Measurements from ENCODE around the gene TTYH3.
"Not testable (repeated sequence)": the region's sequence is repeated elsewhere in the genome, so short reads cannot be mapped to it uniquely, and the experiment has no call there.

Gene TTYH3, protein sequence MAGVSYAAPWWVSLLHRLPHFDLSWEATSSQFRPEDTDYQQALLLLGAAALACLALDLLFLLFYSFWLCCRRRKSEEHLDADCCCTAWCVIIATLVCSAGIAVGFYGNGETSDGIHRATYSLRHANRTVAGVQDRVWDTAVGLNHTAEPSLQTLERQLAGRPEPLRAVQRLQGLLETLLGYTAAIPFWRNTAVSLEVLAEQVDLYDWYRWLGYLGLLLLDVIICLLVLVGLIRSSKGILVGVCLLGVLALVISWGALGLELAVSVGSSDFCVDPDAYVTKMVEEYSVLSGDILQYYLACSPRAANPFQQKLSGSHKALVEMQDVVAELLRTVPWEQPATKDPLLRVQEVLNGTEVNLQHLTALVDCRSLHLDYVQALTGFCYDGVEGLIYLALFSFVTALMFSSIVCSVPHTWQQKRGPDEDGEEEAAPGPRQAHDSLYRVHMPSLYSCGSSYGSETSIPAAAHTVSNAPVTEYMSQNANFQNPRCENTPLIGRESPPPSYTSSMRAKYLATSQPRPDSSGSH
- 6.0 to 7.9 (median 7.9) reads per million in 3 experiments for total RNA-seq

- no peak for DNase-seq
These were observed at the start of gene TTYH3 for GRCh38 chr7:2631946-2632732. TSS of gene TTYH3 (plus strand) at chr7:2631986. CDS start at chr7:2632156, 170 bp downstream.

- no peak for DNase-seq
These were observed 49.6 kb upstream of the TTYH3 start for GRCh38 chr7:2582006-2582735.

- DNase-seq, result no peak
These were observed 47.8 kb upstream of the TTYH3 start for GRCh38 chr7:2583798-2584580.

- DNase-seq, result no peak
These were observed 46.3 kb upstream of the TTYH3 start for GRCh38 chr7:2585446-2585845.

DNA sequence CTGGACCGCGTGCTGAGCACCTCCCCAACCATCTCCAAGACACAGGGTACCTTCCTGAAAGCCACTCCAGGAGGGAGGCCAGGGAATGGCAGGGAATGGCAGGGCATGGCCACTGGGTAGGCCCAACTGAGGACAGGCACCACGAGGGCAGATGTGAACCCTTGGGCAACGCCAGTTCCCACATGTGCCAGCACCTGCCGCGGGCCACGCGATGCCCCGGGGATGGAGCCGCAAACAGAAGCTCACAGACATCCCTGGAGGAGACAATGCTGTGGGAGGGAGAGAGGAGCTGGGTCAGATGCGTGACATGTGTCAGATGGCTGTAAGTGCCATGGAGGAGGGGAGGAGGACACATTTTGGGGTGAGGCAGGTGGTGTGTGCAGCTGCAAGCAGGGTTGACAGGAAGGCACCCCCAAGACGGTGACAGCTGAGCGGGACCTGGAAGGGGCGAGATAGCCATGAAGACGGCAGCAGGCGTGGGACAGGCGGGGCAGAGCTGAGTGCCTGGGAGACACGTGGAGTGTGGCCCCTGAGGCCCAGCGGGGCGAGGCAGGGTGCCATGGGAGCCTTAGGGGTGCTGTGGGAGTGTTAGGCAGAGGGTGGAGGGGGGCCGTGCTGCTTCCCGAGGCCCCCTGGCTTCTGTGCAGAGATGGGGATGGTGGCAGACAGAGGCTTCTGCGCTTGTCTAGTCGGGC is 45.3 kb upstream of the TTYH3 start:
- DNase-seq, result no peak

DNA sequence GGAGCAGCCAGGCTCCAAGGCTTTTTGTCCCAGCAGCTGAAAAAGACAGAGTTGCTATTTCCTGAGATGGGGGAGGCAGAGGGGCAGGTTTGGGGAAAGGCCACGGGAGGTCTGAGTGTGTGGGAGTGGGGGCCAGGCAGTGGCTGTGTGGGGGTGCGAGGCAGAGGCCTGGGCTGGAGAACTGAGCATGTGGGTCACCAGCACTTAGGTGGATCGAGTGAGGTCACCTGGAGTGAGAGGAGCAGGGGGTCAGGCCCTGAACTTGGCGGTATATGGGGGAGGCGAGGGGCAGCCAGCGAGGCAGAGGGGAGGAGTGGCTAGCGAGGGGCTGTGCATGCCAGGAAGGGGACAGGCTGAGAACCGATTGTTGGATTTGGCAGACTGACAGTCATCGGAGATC is 44.7 kb upstream of the TTYH3 start:
- no peak for DNase-seq

DNA sequence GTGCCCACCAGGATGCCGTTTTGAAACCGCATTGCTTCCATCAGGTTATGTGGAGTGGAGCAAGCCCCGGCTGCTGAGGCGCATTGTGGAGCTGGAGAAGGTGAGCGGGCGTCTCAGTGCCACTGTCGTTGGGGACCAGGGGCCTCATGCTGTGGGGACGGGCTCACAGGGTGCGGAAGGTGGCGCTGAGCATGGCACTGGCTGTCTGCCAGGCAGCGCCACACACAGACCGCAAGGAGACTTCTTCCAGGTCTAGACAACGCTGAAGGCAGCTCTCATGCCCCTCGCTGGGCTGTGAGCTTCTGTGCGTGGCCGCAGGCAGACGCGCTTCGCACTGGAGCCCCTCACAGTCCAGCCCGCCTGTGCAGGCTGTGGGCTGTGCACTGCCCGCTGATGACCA is 44.0 kb upstream of the TTYH3 start:
- no peak for DNase-seq

DNA sequence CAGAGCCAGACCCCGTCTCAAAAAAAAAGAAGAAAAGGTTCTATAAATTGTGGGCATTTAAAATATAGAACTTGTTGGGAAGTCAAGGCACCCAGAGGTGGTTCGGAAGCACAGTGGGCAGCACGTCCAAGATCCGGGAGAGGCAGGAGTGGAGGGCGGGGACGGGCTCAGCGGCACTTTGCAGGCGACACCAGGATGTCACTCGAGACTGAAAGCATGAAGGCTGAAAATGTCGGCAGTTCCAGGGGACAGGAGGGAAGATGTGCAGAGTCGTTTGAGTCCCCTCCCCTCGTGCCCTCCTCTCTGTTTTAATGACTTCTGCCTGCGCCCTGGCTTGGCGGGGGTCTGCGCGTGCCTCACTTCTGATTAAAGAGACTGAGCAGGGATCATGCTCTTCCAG is 42.4 kb upstream of the TTYH3 start:
- DNase-seq, result no peak

DNA sequence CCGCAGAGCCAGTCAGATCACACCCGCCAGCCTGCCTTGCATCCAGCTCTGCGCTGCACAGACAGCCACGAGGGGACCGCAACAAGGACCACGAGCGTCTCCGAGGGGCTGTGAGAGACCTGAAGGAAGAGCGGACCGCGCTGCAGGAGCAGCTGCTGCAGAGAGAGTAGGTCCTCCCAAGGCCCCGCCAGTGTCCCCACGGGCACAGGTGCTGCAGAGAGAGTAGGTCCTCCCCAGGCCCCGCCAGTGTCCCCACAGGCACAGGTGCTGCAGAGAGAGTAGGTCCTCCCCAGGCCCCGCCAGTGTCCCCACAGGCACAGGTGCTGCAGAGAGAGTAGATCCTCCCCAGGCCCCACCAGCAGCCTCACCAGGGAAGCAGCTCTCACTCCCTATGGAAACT is 41.8 kb upstream of the TTYH3 start:
- DNase-seq, result not testable (repeated sequence)

- no peak for DNase-seq
These were observed 39.4 kb upstream of the TTYH3 start for GRCh38 chr7:2592375-2592865.

GRCh38 chr7:2593036-2593727 is 38.6 kb upstream of the TTYH3 start:
- DNase-seq, result no peak

- DNase-seq, result no peak
These were observed 37.2 kb upstream of the TTYH3 start for GRCh38 chr7:2594599-2594998.

DNA sequence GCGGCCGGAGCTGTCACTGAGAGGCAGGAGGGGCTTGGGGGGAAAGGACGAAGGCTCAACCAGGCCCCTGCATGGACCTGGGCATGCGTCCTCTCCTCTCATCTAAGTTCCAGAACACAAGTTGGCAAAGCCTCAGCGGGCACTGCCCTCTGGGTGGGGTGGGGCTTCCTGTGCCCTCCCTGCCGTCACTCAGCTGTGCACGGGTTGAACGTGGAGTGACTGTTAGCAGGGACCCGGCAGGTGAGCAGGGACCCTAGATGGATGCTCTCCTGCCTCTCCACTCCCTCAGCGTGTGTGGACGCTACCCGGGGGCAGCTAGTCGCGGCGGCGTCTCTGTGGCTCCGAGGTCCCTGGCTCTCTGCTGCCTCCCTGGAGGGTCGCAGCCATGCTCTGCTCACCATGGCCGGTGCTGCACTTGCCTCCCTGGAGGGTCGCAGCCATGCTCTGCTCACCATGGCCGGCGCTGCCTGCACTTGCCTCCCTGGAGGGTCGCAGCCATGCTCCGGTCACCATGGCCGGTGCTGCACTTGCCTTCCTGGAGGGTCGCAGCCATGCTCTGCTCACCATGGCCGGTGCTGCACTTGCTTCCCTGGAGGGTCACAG is 36.4 kb upstream of the TTYH3 start:
- DNase-seq, result no peak

DNA sequence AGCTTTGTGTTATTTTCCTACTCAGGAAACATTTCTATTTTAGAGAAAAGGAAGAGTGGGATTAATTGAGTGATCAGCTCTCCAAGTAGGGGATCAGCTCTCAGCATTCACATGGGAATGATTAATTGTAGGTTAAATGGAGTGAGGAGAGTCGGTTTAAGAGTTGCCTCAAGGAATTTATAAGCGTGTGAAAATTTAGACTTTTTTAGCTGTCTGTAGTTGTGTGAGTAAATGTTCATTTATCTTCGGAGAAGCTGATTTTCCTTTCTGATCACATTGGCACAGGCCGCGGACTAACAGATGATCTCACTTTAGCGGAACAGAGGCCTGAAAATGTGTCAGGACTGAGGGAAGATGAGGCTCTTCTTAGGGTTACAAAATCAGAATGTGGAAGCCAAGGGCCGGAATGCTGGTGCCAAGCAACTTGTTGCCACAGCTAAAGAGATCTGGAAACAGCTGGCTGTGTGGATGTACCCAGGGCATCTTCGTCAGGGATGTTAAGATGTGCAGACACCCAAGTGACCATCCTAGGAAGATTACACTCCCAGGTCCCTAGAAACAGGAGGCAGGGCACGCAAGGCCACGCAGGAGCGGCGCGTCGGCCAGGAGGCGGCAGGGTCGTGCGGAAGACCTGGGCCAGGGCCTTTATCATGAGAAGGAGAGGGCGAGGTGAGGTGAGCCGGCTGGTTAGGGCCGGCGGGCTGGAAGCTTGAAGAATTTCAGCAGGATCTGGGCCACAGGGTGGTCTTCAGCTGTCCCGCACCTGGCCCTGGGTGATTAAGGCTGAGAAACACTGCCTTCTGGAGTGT is 35.1 kb upstream of the TTYH3 start:
- no peak for DNase-seq

- no peak for DNase-seq
These were observed 34.5 kb upstream of the TTYH3 start for GRCh38 chr7:2597273-2597640.

DNA sequence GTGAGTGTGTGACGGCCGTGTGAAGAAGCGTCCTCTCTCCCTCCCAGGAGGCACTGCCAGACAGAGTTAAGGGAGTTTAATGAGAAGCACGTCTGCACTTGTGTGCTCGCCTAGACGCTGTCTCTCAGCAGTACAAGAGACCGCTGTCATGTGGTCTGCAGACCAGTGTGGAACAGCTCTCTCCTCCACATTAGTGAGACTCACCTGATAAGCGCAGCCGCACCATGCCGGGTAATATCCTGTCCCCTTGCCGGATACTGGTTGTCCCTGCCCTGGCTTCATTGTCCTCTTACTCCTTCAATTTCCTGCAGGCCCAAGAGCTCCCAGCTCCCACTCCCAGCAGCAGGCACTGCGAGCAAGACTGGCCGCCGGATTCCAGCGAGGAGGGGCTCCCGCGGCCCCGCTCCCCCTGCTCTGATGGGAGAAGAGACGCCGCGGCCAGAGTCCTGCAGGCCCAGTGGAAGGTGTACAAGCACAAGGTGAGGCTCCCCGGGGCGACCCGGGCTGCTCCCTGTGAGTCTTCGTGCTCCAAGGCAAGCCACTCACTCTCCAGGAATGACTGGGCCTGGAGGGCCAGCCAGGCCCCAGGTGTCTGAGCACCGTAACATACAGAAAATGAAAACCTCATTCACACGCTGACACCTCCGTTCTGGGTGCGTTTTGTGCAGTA is 33.5 kb upstream of the TTYH3 start:
- no peak for DNase-seq

GRCh38 chr7:2601065-2601464 is 30.7 kb upstream of the TTYH3 start:
- no peak for DNase-seq

GRCh38 chr7:2601907-2602306 is 29.9 kb upstream of the TTYH3 start:
- no peak for DNase-seq
